HUES6 (cell line): ENCODE data around the gene SP6.

Experiments used
- H3K27ac ChIP-seq: 2 replicates; pipeline ENCODE4 v1.7.0; 2013; ENCODE audit warnings: low read depth, mild to moderate bottlenecking, low read length, inconsistent platforms
- H3K27me3 ChIP-seq: 2 replicates; pipeline ENCODE4 v1.6.1; 2013; ENCODE audit warnings: low read length; ENCODE audit not compliant: control insufficient read depth, insufficient read depth
- H3K36me3 ChIP-seq: 2 replicates; pipeline ENCODE4 v1.6.1; 2013; ENCODE audit warnings: low read length; ENCODE audit not compliant: control insufficient read depth, insufficient read depth
- H3K4me1 ChIP-seq: 2 replicates; pipeline ENCODE4 v1.6.1; 2013; ENCODE audit warnings: low read length; ENCODE audit not compliant: control insufficient read depth, insufficient read depth
- H3K4me3 ChIP-seq: 2 replicates; pipeline ENCODE4 v1.5.1; 2013; ENCODE audit warnings: low read depth, low read length
- H3K9ac ChIP-seq: one replicate; pipeline ENCODE4 v1.6.1; 2013; ENCODE audit warnings: mild to moderate bottlenecking, low read length
- H3K9me3 ChIP-seq: 2 replicates; pipeline ENCODE4 v1.6.1; 2013; ENCODE audit warnings: low read depth, low read length; ENCODE audit not compliant: control insufficient read depth, insufficient read depth

SP6 gene

DNA sequence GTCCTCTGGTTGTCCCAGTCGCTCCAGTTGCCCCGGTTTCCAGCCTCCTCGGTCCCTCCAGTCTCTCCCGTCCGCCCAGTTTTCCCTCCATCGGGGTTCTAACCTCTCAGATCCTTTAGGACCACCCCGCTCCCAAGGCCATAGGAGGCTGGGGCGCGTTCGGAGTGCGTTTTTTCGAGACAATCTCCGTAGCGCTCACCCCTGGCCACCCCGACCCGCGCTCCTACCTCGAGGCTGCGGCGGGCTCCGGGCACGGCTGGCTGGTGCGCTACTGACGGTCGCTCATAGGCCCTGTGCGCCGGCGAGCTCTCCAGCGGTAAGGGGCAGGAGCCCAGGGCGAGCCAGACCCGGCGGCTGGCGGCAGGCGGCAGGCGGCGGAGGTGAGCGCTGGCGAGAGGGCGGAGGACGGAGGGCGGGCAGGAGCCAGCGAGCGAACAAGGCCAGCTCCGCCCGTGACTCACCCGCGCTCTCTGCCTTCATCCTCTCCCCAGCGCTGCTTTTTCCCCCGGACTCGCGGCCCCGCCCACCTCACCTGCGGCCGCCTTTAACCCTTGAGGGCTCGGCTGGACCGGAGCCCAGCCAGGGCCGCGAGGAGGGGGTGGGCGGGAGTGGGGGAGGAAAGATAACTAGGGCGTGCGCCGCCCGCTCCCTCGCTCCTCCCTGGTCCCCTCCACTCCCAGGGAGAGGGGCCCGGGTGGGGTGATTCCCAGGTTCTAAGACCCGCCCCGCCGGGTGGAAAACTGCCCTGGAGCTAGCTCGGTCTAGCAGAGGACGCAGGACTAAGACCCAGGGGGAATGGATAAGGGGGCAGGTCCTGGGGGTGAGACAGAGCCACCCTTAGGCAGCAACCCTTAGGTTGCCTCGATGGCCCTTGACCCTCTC, at the start of gene SP6:
Gene SP6 (minus strand): TSS at position 472 of the 882 bp plus-strand sequence. CDS start 2,734 bp downstream, outside the sequence.
- Histone ChIP-seq H3K4me1 (peaks cover 64% of the 10 kb centered on the region), H3K36me3 (no peaks in the 10 kb centered on the region), H3K9ac (peak within 1 kb of the TSS; percentile 55), H3K9me3 (no peaks in the 10 kb centered on the region), H3K27ac (no peak within 1 kb of the TSS), H3K4me3 (peak within 1 kb of the TSS; percentile 72), H3K27me3 (peaks cover 96% of the 10 kb centered on the region)

DNA sequence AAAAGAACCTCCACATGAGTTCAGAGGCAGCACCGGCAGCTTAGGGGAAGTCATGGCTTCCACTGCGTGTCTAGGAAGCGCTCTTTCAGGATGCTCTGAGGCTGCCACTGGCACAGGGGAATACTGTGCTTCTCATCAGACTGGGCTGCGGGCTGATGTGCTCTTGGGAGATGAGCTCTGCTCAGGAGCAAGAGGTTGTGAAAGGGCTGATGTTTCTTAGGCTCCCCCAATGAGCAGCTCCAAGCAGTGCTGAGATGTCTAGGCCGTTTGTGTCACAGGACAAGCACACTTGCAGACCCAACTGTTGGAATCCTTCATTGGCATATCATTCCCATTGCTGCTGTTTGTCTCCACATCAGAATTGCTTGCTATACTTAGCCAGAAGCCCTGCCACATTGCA, 48.7 kb upstream of the SP6 start:
- H3K36me3 ChIP-seq = no peaks in the 10 kb centered on the region
- H3K27me3 ChIP-seq = no peaks in the 10 kb centered on the region
- H3K4me3 ChIP-seq = no peak overlapping the region
- peak overlapping the region; percentile 29 for H3K9ac ChIP-seq
- no peaks in the 10 kb centered on the region for H3K9me3 ChIP-seq
- peaks cover 48% of the 10 kb centered on the region for H3K4me1 ChIP-seq
- no peak overlapping the region for H3K27ac ChIP-seq

DNA sequence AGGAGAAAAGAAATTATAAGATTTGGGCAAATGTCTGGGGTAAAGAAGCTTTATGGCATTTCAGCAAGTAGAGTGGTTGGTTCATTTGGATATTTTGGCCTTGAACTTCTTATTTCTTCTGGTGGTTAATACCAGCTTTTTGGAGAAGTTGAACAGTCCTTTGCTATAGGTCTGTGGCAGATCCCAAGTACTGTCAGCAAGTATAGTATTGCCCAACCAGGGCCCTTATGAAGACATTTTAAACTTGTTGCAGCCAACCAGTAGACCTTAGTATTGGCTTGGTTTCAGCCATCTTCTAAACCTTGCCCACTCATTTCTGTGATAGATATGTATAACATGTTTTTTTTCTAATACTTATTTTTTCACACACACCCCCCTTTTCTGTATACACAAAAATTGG, 47.3 kb upstream of the SP6 start:
- no peaks in the 10 kb centered on the region for H3K9me3 ChIP-seq
- H3K27me3 ChIP-seq = no peaks in the 10 kb centered on the region
- no peak overlapping the region for H3K27ac ChIP-seq
- no peak overlapping the region for H3K9ac ChIP-seq
- peaks cover 49% of the 10 kb centered on the region for H3K4me1 ChIP-seq
- H3K36me3 ChIP-seq = no peaks in the 10 kb centered on the region
- no peak overlapping the region for H3K4me3 ChIP-seq

DNA sequence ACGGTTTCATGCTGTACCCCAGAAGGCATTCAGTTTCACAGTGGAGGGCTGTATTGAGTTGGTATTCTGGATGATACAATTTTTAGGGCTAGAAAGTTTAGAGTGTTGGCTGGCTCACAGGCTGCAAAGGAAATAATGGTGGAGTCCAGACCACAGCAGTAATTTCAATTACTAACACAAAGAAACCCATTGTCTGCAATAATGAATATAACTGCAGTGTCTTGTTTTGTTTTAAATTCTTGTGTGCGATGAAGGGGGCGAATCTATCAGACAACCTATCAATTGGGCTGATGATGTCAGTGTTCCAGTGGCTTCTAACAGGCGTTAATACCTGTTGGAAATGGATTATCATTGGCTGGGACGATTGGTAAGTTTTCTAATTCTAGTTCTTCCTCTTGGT, 46.6 kb upstream of the SP6 start:
- H3K9ac ChIP-seq = no peak overlapping the region
- H3K4me3 ChIP-seq = peak overlapping the region; percentile 81
- H3K36me3 ChIP-seq = no peaks in the 10 kb centered on the region
- peaks cover 48% of the 10 kb centered on the region for H3K4me1 ChIP-seq
- no peaks in the 10 kb centered on the region for H3K27me3 ChIP-seq
- no peaks in the 10 kb centered on the region for H3K9me3 ChIP-seq
- no peak overlapping the region for H3K27ac ChIP-seq

DNA sequence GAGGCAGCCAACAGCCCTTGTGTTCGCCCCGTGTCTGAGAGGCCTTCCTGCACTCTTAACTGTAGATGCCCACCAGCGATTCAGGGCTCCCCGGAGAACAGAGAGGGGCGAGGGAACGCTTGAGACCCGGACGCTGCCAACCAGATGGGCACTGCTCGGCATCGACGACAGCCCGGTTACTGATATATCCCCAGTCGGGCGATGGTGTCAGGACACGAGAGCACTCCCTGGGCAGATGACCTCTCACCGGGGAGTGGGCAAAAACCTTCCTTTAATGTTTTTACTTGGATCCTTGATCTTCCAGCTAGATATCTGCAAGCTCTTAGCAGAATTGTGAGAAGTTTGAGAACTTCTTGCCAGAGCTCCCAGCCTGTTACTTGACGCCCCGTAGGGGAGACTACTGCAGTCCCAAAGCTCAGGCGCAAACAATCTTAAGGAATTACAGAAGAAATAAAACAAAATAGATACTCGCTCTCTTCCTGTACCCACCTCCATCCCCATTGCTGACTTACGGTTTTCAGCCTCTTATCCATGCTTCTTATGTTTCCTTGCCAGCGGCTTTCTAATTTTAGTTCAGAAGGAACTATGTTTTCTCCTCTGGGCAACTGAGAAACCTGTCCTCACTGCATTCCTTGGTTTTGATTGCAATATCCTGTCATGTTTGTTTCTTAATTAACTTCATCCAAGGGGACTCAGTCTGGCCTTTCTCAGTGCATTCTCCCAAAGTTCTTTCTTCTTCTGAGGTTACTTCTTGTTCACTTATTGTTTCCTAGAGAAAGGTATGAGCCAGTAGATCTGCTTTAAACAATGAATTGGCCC, 45.9 kb upstream of the SP6 start:
- no peaks in the 10 kb centered on the region for H3K36me3 ChIP-seq
- H3K4me3 ChIP-seq = peak overlapping the region; percentile 81
- H3K9me3 ChIP-seq = no peaks in the 10 kb centered on the region
- H3K27me3 ChIP-seq = no peaks in the 10 kb centered on the region
- H3K4me1 ChIP-seq = peaks cover 41% of the 10 kb centered on the region
- peak overlapping the region; percentile 87 for H3K9ac ChIP-seq
- H3K27ac ChIP-seq = peak overlapping the region; percentile 91

DNA sequence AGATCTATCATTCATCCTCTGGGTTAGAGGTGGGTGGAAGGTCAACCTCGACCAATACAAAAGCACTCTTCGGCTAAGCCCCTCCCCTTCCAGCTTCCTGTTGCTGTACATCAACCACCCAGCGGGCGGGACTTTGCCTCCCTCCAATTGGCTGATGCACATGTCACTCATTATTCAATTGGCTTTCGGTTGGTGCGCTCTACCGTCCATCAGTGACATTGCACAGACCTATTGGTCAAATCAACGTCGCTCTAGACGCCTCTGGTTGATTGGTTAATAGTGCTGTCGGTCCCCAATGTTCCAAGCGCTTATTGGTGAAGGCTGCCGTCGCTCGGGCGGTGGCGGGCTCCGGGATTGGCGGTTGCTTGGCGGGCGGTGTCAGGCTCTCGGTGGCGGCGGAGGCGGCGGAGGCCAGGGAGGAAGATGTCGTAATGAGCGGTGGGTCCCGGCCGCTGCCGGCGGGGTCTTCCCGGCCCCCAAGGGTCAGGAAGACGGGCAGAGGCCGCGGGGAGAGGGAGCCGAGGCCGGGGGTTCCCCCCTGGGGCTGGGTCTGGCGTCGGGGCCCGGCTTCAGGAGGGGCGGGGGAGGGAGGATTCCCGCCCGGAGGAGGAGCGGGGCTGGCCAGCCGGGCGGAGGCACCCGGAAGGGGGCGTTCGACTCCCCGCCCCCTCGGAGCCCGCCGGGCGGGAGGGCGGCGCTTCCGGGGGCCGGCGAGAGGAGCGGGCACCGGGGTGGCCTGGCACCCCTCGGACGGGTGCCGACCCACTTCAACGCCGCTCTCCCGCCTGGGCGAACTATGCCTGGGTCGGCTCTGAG, 45.1 kb upstream of the SP6 start, which contains the start of gene SP2:
Gene SP2 (plus strand): TSS at position 381 of the 816 bp plus-strand sequence. CDS start 51 bp downstream, at position 432.
- peak within 1 kb of the TSS; percentile 91 for H3K27ac ChIP-seq
- no peaks in the 10 kb centered on the region for H3K9me3 ChIP-seq
- no peaks in the 10 kb centered on the region for H3K36me3 ChIP-seq
- H3K4me1 ChIP-seq = peaks cover 33% of the 10 kb centered on the region
- no peaks in the 10 kb centered on the region for H3K27me3 ChIP-seq
- H3K4me3 ChIP-seq = peak within 1 kb of the TSS; percentile 81
- peak within 1 kb of the TSS; percentile 87 for H3K9ac ChIP-seq

DNA sequence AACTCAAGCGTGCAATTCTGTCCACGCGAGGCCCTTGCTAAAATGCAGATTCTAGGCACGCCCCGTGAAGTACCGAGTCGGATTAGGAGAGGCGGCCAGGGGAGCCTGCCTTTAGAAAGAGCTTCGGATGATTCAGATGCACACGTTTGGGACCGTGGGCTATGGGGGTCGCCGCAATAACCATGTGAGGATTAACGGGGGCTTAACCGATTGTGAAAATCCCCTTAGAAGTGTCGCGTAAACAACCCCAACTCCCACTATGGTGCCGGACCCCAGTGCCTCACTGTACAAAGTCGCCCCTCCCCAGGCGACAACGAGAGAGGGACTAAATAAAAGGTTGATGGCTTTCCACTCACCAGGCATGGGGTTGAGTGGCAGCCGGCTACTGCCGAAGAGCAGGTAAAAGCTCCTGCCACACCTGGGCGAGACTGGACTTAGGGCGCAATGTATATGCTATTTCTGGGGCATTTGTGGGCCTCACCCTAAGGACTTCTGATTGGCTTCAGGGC, 44.4 kb upstream of the SP6 start:
- Histone ChIP-seq H3K27ac (no peak overlapping the region; the same call in 1 of the 2 replicates), H3K4me3 (peak overlapping the region; percentile 76), H3K27me3 (no peaks in the 10 kb centered on the region), H3K9me3 (no peaks in the 10 kb centered on the region), H3K36me3 (no peaks in the 10 kb centered on the region), H3K4me1 (peaks cover 26% of the 10 kb centered on the region), H3K9ac (peak overlapping the region; percentile 87)

DNA sequence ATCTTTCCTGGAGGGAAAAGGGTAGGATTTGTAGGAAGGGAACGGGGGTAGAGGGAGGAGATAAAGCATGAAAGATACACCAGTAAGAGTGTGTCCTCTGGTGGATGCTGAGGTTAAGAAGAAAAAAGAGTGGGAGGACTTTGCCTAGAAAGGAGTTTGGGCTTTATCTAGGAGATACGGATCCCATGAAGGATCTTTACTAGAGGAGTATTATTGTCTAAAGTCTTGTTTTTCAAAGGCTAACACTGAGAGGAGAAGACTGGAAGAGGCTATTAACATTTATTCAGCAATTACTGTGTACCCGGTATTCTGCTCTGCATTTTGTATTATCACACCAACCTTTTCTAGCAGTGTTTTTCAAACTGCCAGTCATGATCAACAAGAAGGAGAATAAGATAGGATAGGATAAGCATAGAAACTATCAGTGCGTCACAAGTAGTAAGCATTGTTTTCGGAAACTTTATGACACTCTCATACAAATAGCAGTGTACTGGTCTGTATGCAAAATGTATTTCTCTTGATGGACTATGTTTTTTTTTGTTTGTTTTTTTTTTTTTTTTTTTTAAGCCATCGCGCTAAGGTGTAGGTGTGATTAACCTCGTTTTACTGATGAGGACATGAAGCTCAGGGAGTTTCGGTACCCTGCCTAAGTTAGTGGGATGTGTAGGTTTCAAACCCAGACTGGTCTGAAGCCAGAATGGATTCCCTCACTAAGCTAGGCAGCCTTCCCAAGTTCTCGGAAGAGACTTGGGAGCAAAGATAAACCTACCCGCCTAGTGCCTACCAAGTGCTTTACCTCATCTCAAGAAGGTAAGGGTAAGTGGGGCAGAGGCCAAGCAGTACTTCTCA, 43.8 kb upstream of the SP6 start:
- H3K9me3 ChIP-seq = no peaks in the 10 kb centered on the region
- H3K4me3 ChIP-seq = peak overlapping the region; percentile 76
- H3K27ac ChIP-seq = no peak overlapping the region; the same call in 1 of the 2 replicates
- peak overlapping the region; percentile 87 for H3K9ac ChIP-seq
- no peaks in the 10 kb centered on the region for H3K27me3 ChIP-seq
- peaks cover 19% of the 10 kb centered on the region for H3K4me1 ChIP-seq
- H3K36me3 ChIP-seq = no peaks in the 10 kb centered on the region

DNA sequence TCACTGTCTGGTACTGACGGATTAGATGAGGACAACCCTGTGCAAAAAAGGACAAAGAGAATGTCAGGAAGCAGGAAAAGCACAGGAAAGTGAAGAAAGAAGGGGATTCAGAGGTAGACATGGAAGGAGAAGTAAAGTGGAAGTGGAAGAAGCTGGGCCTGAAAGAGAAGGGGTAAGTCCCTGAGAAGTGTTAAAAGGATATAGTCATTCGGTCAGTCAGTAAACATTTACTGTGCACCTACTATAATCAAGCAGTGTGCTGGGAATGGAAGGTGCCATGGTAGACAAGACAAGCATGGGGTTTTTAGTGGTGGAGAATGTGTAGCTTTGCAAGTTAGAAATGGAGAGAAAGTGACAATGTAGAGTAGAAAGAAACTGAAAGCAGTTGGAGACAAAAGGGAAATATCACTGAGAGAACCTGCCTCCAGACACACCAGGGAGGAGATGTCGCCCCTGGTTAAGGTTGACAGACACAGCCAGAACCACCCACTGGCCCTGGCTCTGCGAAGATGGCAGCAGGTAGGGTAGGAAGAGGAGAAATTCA, 40.7 kb upstream of the SP6 start:
- Histone ChIP-seq H3K27me3 (no peaks in the 10 kb centered on the region), H3K9ac (no peak overlapping the region), H3K9me3 (no peaks in the 10 kb centered on the region), H3K36me3 (no peaks in the 10 kb centered on the region), H3K27ac (no peak overlapping the region), H3K4me1 (peaks cover 11% of the 10 kb centered on the region; the same call in 1 of the 2 replicates), H3K4me3 (no peak overlapping the region)
